AG09309 (cell line): Measurements from ENCODE around the gene ADAMTSL3.

Source experiments
- DNase-seq: peaks from one replicate; pipeline ENCODE4 v3.0.0-alpha.2; 2010; ENCODE audit warnings: low read depth
- H3K4me3 ChIP-seq: 2 replicates; pipeline ENCODE4 v1.5.1; 2011; ENCODE audit warnings: mild to moderate bottlenecking, low read depth, low read length, moderate library complexity; ENCODE audit not compliant: control insufficient read depth
- CTCF ChIP-seq: IDR thresholded peaks from 2 replicates; pipeline ENCODE4 v1.5.1; 2011; ENCODE audit warnings: mild to moderate bottlenecking, low read depth, low read length, inconsistent platforms; ENCODE audit not compliant: insufficient read depth, control insufficient read depth; ENCODE audit errors: missing control alignments

The ADAMTSL3 gene

GRCh38 chr15:83848315-83849050 is 194.6 kb downstream of the ADAMTSL3 start:
- DNase-seq, result peak; percentile 58
- TF ChIP-seq CTCF, result no peak
- H3K4me3 ChIP-seq, result no peak overlapping the region

- no peak for TF ChIP-seq CTCF
- no peak overlapping the region for H3K4me3 ChIP-seq
- no peak for DNase-seq
These were observed 196.1 kb downstream of the ADAMTSL3 start for GRCh38 chr15:83850015-83850414.

GRCh38 chr15:83850501-83851245 is 196.8 kb downstream of the ADAMTSL3 start:
- no peak overlapping the region for H3K4me3 ChIP-seq
- DNase-seq, result no peak
- TF ChIP-seq CTCF, result no peak

GRCh38 chr15:83853232-83853631 is 199.3 kb downstream of the ADAMTSL3 start:
- DNase-seq, result no peak
- TF ChIP-seq CTCF, result no peak
- H3K4me3 ChIP-seq, result no peak overlapping the region

- no peak for TF ChIP-seq CTCF
- DNase-seq, result no peak
- H3K4me3 ChIP-seq, result no peak overlapping the region
These were observed 200.4 kb downstream of the ADAMTSL3 start for GRCh38 chr15:83854321-83854720.

- DNase-seq, result no peak
- H3K4me3 ChIP-seq, result no peak overlapping the region
These were observed 201.2 kb downstream of the ADAMTSL3 start for GRCh38 chr15:83854950-83855707.

More at GRCh38 chr15:83854950-83855707, 201.2 kb downstream of the ADAMTSL3 start:
- no peak for TF ChIP-seq CTCF
